SJCRH30 (cell line): ENCODE data around the gene S1PR2. TPM values are rescaled to one million over a fixed set of nuclear protein-coding genes. Genes with fewer than 3 reads are reported as not detected.
"Not testable (repeated sequence)": the region's sequence is repeated elsewhere in the genome, so short reads cannot be mapped to it uniquely, and the experiment has no call there.

Experiments used
- DNase-seq, 2 experiments: peaks; one replicate each; pipeline ENCODE4 v3.0.0-alpha.2; 2015 to 2020
- H3K27ac ChIP-seq: fragments of 250-450 bp; sonication (Bioruptor Pico); 2 replicates; pipeline ENCODE4 v1.5.1; 2020; ENCODE audit warnings: mild to moderate bottlenecking, moderate library complexity
- H3K27me3 ChIP-seq: fragments of 250-450 bp; sonication (Bioruptor Pico); 2 replicates; pipeline ENCODE4 v1.5.1; 2020; ENCODE audit warnings: mild to moderate bottlenecking, moderate library complexity
- H3K36me3 ChIP-seq: fragments of 250-450 bp; sonication (Bioruptor Pico); 2 replicates; pipeline ENCODE4 v1.5.1; 2020; ENCODE audit warnings: mild to moderate bottlenecking, moderate library complexity
- H3K4me1 ChIP-seq: fragments of 250-450 bp; sonication (Bioruptor Pico); 2 replicates; pipeline ENCODE4 v1.5.1; 2020; ENCODE audit warnings: mild to moderate bottlenecking, moderate library complexity
- H3K4me3 ChIP-seq: fragments of 250-450 bp; sonication (Bioruptor Pico); 2 replicates; pipeline ENCODE4 v1.5.1; 2020; ENCODE audit warnings: mild to moderate bottlenecking, moderate library complexity
- H3K9me3 ChIP-seq: fragments of 250-450 bp; sonication (Bioruptor Pico); replicated peaks from 2 replicates; pipeline ENCODE4 v1.5.1; 2020; ENCODE audit warnings: mild to moderate bottlenecking, moderate library complexity
- total RNA-seq: library from RNA; depleted of rRNA; stranded (reverse); fragments of >200 nt; shearing (Covaris generic); gene quantifications from 2 replicates; pipeline ENCODE4 v1.2.3, GENCODE V29; 2014

The S1PR2 gene
- total RNA-seq, 1 experiment from 2014 or later: 7.4 TPM

DNA sequence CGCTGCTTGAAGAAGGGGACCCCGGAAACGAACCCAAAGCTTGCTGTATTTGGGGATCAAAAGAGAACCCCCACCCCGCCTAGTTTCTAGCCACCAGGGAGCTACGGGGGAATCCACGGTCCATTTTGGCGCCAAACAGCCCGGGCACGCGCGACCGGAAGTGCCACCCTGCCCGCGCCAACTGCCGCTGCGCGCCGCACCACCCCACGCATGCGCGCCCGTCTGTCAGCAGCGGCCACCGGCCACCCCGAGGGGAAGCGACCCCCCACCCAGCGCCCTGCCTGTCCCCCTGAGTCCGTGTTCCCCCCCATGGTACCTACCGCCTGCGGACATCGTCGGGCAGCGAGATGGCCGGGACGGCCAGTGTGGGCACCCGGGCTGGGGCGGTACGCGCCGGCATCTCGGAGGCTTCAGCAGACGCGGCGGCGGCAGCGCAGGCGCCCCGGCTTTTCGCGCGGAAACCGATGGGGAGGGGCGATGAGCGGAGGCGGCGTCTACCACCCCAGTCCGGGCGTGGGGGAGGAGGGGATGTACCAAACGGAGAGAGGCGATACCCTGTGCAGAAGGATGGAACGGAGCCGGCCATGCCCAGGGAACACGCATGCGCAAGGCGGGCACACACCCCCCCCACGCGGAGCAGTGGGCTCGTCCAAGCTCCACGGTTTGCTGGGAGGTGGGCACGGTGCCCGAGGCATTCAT, 36.5 kb downstream of the S1PR2 start, which contains the start of gene DNMT1:
Gene DNMT1 (minus strand): TSS at position 454 of the 699 bp plus-strand sequence. CDS start 54 bp downstream, at position 400.
- no peaks in the 10 kb centered on the region; the same call in 1 of the 2 replicates for H3K4me1 ChIP-seq
- H3K9me3 ChIP-seq: no peaks in the 10 kb centered on the region
- DNase-seq: peak; percentile 97 to 98
- peak within 1 kb of the TSS; percentile 96 for H3K27ac ChIP-seq
- peak within 1 kb of the TSS; percentile 98 for H3K4me3 ChIP-seq
- no peaks in the 10 kb centered on the region for H3K27me3 ChIP-seq
- H3K36me3 ChIP-seq: peaks cover 23% of the 10 kb centered on the region

DNA sequence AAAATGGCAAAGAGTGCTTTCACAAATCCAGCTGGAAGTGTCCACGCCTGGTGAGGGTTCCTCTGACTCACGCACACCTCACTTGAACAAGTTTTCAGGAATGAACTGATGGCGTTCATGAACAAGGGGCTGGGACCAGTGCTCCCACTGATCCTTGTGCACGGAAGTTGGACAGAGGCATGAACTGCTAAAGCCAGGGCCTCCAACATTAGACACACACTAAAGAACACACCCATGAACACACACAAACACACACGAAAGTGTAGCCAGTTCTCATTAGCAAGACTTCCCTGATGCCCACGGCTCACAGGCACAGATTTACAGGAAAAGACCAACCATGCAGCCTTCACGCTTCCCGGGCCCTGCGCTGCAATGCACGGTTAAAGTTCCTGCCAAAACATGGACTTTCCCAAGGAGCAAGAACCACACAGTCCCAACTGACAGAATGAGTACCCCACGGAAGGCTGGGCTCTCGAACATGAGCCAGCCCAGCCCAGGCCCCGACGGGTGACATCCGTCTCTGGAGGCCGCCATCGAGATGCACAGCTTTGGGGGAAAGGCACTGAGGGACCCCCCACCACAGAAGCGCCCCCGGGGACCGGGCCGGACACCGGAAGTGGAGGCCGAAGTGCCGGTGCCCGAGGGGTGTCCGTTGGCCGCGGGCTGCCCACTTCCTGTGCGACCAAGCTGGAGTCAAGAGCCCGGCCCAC, 37.2 kb downstream of the S1PR2 start:
- peak overlapping the region; percentile 96 for H3K27ac ChIP-seq
- H3K27me3 ChIP-seq: no peaks in the 10 kb centered on the region
- DNase-seq: peak in 1 of 2 experiments; percentile 6
- peaks cover 25% of the 10 kb centered on the region for H3K36me3 ChIP-seq
- no peaks in the 10 kb centered on the region for H3K9me3 ChIP-seq
- peak overlapping the region; percentile 98 for H3K4me3 ChIP-seq
- no peaks in the 10 kb centered on the region; the same call in 1 of the 2 replicates for H3K4me1 ChIP-seq

DNA sequence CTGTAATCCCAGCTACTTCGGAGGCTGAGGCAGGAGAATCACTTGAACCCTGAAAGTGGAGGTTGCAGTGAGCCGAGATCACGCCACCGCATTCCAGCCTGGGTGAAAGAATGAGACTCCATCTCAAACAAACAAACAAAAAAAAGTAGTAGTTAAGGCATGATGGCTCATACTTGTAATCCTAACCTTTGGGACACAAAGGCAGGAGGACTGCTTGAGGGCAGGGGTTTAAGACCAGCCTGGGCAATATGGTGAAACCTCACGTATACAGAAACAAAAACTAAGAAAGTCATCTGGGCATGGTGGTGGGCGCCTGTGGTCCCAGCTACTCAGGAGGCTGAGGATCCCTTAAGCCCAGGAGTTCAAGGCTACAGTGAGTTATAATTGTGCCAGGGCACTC, 38.2 kb downstream of the S1PR2 start:
- Histone ChIP-seq H3K4me1 (no peaks in the 10 kb centered on the region; the same call in 1 of the 2 replicates), H3K27ac (no peak overlapping the region), H3K36me3 (peaks cover 25% of the 10 kb centered on the region), H3K27me3 (no peaks in the 10 kb centered on the region), H3K4me3 (no peak overlapping the region; the same call in 1 of the 2 replicates), H3K9me3 (no peaks in the 10 kb centered on the region)
- DNase-seq: no peak

DNA sequence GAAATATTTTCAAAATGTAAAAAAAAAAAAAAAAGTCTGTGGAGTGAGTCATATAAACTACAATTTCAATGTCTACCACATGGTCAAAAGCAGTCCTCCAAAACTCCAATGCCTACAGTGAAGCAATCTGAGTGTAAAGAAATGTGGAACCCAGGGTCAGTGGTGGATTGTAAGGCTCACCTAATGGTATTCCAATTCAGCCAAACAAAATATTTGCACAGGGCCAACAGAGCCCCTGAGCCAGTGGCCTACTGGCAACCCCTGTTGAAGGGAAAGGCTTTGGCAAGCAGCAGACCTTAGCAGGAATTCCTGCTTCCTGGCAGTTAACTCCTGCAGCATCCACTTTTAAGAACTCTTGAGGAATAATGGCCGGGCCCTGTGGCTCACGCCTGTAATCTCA, 39.8 kb downstream of the S1PR2 start:
- no peaks in the 10 kb centered on the region; the same call in 1 of the 2 replicates for H3K4me1 ChIP-seq
- peaks cover 25% of the 10 kb centered on the region for H3K36me3 ChIP-seq
- no peak for DNase-seq
- no peak overlapping the region for H3K27ac ChIP-seq
- no peaks in the 10 kb centered on the region for H3K9me3 ChIP-seq
- no peak overlapping the region for H3K4me3 ChIP-seq
- no peaks in the 10 kb centered on the region for H3K27me3 ChIP-seq

DNA sequence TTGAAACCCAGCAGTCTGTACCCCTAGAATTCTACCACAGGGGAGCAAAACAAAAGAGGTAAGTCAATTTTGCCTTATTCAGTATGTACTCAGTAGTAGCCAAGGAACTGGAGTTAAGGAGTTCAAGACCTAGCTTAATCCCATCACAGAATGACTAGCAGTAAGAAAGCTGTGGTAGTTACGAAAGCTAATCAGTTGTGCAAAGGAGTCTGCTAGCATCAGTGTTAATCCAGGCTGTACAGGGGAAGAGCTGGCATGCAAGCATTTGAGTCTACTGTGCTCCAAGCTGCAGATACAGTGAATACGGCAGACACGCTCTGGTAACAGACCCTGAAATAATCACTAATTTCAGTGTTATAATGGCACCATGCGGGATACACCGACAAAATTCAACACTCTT, 41.1 kb downstream of the S1PR2 start:
- Histone ChIP-seq H3K27me3 (no peaks in the 10 kb centered on the region), H3K9me3 (no peaks in the 10 kb centered on the region), H3K27ac (no peak overlapping the region), H3K4me1 (no peaks in the 10 kb centered on the region), H3K36me3 (peaks cover 31% of the 10 kb centered on the region), H3K4me3 (no peak overlapping the region)
- no peak for DNase-seq

DNA sequence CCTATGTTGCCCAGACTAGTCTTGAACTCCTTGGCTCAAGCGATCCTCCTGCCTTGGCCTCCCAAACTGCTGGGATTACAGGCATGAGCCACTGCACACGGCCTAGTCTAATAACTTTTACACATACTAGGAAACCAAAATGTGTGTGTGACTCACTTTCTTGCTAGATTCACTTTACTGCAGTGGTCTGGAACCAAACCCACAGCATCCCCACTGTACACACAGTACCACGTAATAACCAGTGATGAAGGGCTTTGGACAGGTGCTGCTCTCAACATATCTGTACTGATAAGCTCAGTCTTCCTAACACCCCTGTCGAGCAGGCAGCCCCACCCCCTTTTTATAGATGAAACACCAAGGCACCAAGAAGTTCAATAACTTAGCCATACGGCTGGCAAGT, 41.5 kb downstream of the S1PR2 start:
- Histone ChIP-seq H3K36me3 (peaks cover 31% of the 10 kb centered on the region), H3K9me3 (no peaks in the 10 kb centered on the region), H3K27ac (no peak overlapping the region), H3K4me3 (no peak overlapping the region), H3K27me3 (no peaks in the 10 kb centered on the region), H3K4me1 (no peaks in the 10 kb centered on the region)
- DNase-seq: no peak

DNA sequence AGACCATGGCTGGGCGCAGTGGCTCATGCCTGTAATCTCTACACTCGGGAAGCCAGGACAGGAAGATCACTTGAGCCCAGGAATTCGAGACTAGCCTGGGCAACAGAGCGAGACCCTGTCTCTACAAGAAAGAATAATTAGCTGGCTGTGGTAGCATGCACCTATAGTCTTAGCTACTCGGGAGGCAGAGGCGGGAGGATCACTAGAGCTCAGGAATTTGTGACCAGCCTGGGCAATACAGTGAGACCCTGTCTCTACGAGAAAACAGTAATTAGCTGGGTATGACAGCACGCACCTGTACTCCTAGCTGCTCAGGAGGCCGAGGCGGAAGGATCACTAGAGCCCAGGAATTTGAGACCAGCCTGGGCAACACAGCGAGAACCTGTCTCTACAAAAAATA, 43.8 kb downstream of the S1PR2 start:
- Histone ChIP-seq H3K27ac (no peak overlapping the region), H3K4me1 (no peaks in the 10 kb centered on the region), H3K36me3 (peaks cover 26% of the 10 kb centered on the region), H3K27me3 (no peaks in the 10 kb centered on the region), H3K9me3 (no peaks in the 10 kb centered on the region), H3K4me3 (no peak overlapping the region)
- no peak for DNase-seq

DNA sequence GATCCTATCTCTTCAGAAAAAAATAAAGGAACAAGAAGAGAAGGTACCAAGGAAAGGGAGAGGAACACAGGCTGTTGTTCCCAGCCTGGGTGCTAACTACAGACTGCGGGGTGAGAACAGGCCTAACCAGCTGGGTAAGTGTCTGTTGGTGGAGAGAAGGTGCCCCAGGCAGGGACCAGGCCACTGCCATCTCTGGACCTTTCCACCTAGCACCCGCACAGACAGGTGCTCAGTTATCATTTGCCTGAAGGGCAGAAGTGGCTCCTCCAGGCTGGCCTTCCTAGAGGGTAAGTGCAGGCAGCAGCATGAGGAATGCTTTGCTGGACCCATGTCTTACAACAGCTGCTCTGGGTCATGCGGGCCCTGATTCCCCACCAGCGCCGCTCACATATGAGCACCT, 46.5 kb downstream of the S1PR2 start:
- Histone ChIP-seq H3K27ac (no peak overlapping the region), H3K9me3 (no peaks in the 10 kb centered on the region), H3K4me3 (no peak overlapping the region), H3K36me3 (peaks cover 32% of the 10 kb centered on the region), H3K27me3 (no peaks in the 10 kb centered on the region), H3K4me1 (no peaks in the 10 kb centered on the region)
- no peak for DNase-seq

DNA sequence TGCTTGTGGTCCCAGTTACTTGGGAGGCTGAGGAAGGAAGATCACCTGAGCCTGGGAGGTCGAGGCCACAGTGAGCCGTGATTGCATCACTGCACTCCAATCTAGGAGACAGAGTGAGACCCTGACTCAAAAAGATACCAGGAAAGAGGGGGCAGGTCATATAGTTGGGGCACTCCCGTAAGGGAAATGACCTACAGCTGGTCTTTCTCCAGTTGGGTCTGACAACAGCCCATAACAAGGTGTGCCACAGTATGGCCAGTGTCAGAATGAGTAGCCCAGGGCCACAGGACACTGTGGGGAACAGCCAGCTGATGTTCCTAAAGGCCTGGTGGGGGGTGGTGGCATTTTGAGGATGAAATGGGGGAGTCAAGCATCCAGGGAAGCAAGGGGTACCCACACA, 47.2 kb downstream of the S1PR2 start:
- H3K27ac ChIP-seq: no peak overlapping the region
- H3K4me3 ChIP-seq: no peak overlapping the region
- DNase-seq: no peak
- no peaks in the 10 kb centered on the region for H3K4me1 ChIP-seq
- peaks cover 34% of the 10 kb centered on the region for H3K36me3 ChIP-seq
- H3K27me3 ChIP-seq: no peaks in the 10 kb centered on the region
- no peaks in the 10 kb centered on the region for H3K9me3 ChIP-seq

DNA sequence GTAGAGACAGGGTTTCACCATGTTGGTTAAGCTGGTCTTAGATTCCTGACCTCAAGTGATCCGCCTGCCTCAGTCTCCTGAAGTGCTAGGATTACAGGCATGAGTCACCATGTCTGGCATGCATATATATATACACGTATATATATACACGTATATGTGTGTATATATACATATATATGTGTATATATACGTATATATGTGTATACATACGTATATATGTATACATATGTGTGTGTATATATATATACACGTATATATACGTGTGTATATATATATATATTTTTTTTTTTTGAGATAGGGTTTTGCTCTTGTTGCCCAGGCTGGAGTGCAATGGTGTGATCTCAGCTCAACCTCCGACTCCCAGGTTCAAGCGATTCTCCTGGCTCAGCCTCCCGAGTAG, 48.3 kb downstream of the S1PR2 start:
- no peak overlapping the region for H3K27ac ChIP-seq
- H3K27me3 ChIP-seq: no peaks in the 10 kb centered on the region
- H3K4me1 ChIP-seq: no peaks in the 10 kb centered on the region
- DNase-seq: no peak
- H3K4me3 ChIP-seq: no peak overlapping the region
- no peaks in the 10 kb centered on the region for H3K9me3 ChIP-seq
- H3K36me3 ChIP-seq: peaks cover 39% of the 10 kb centered on the region

DNA sequence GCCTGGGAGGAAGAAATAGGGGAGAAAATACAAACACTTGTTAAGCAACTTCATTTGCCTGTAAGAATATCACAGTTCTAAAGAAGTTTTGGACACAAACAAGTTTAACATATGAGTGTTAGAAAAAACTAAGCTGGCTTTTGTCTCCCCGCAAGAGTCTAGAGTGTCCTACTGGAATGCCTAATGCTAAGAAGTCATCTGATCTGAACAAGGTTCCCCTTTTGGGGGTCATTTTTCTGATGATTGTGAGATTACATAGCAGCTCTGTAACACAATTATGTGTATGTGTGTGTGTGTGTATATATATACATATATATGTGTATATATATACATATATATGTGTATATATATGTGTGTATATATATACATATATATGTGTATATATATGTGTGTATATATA, 49.1 kb downstream of the S1PR2 start:
- H3K36me3 ChIP-seq: peaks cover 39% of the 10 kb centered on the region
- no peak for DNase-seq
- no peak overlapping the region for H3K27ac ChIP-seq
- H3K4me1 ChIP-seq: no peaks in the 10 kb centered on the region
- no peaks in the 10 kb centered on the region for H3K27me3 ChIP-seq
- no peak overlapping the region for H3K4me3 ChIP-seq
- no peaks in the 10 kb centered on the region for H3K9me3 ChIP-seq

DNA sequence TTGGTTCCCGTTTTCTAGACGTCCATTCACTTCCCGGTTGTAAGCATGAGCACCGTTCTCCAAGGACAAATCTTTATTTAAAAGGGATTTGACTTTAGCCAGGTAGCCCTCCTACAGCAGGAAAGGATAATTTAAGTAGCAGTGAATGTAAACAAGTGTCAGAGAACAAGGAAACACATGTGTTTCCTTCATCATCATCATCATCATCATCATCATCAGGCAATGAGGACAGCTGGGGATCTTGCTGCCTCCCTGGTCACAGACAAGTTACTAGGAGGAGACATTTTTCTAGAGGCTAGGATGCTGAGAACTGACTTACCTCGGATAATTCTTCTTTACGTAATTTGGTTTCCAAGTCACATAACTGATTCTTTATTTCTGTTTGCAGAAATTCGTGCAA, 50.7 kb downstream of the S1PR2 start:
- DNase-seq: no peak
- H3K4me3 ChIP-seq: no peak overlapping the region
- peaks cover 47% of the 10 kb centered on the region for H3K36me3 ChIP-seq
- H3K27ac ChIP-seq: no peak overlapping the region
- H3K4me1 ChIP-seq: no peaks in the 10 kb centered on the region
- no peaks in the 10 kb centered on the region for H3K9me3 ChIP-seq
- H3K27me3 ChIP-seq: no peaks in the 10 kb centered on the region

DNA sequence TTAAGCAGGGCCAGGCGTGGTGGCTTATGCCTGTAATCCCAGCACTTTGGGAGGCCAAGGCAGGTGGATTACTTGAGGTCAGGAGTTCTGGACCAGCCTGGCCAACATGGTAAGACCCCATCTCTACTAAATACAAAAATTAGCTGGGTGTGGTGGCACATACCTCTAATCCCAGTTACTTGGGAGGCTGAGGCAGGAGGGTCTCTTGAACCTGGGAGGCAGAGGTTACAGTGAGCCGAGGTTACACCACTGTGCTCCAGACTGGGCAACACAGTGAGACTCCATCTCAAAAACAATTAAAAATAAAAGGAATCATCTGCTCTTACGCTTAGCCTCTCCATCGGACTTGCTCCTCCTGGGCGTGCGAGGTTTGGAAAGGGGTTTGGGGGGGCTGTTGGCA, 51.1 kb downstream of the S1PR2 start:
- not testable (repeated sequence) for H3K4me3 ChIP-seq, H3K9me3 ChIP-seq, DNase-seq, H3K4me1 ChIP-seq, H3K27me3 ChIP-seq, H3K27ac ChIP-seq
- H3K36me3 ChIP-seq: peaks cover 50% of the 10 kb centered on the region

DNA sequence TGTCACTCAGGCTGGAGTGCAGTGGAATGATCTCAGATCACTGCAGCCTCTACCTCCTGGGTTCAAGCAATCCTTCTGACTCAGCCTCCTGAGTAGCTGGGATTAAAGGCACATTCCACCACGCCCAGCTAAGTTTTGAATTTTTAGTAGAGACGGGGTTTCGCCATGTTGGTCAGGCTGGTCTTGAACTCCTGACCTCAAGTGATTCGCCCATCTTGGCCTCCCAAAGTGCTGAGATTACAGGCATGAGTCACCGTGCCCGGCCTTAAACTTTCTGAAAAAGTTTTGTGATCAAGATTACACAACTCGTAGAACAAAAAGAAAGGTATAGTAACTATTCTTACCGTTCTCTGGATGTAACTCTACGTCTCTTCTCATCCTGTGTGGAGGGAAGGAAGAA, 57.6 kb downstream of the S1PR2 start:
- no peaks in the 10 kb centered on the region for H3K4me1 ChIP-seq
- H3K27ac ChIP-seq: no peak overlapping the region
- no peak for DNase-seq
- H3K9me3 ChIP-seq: no peaks in the 10 kb centered on the region
- H3K36me3 ChIP-seq: peaks cover 67% of the 10 kb centered on the region
- no peaks in the 10 kb centered on the region for H3K27me3 ChIP-seq
- H3K4me3 ChIP-seq: no peak overlapping the region
